Measurements from ENCODE around the gene SEC24D.
"Not testable (repeated sequence)": the region's sequence is repeated elsewhere in the genome, so short reads cannot be mapped to it uniquely, and the experiment has no call there.

Gene SEC24D

GRCh38 chr4:118810991-118811764 is 24.7 kb downstream of the SEC24D start:
- DNase-seq, result no peak

- DNase-seq, result no peak
Measured at GRCh38 chr4:118807659-118808058, 28.3 kb downstream of the SEC24D start.

GRCh38 chr4:118803253-118803652 is 32.7 kb downstream of the SEC24D start:
- no peak for DNase-seq

GRCh38 chr4:118801895-118802575 is 33.9 kb downstream of the SEC24D start:
- no peak for DNase-seq

- DNase-seq, result no peak
Measured at GRCh38 chr4:118799231-118799942, 36.5 kb downstream of the SEC24D start.

GRCh38 chr4:118798658-118799057 is 37.3 kb downstream of the SEC24D start:
- DNase-seq, result no peak

- DNase-seq, result no peak
Measured at GRCh38 chr4:118797558-118798142, 38.3 kb downstream of the SEC24D start.

- DNase-seq, result not testable (repeated sequence)
Measured at GRCh38 chr4:118791690-118792446, 44.1 kb downstream of the SEC24D start.

- no peak for DNase-seq
Measured at GRCh38 chr4:118790544-118790943, 45.4 kb downstream of the SEC24D start.

- no peak for DNase-seq
Measured at GRCh38 chr4:118788911-118789310, 47.0 kb downstream of the SEC24D start.

- DNase-seq, result no peak
Measured at GRCh38 chr4:118787844-118788380, 48.0 kb downstream of the SEC24D start.

- DNase-seq, result no peak
Measured at GRCh38 chr4:118784776-118785175, 51.1 kb downstream of the SEC24D start.

GRCh38 chr4:118783887-118784286 is 52.0 kb downstream of the SEC24D start:
- DNase-seq, result no peak

- not testable (repeated sequence) for DNase-seq
Measured at GRCh38 chr4:118782886-118783285, 53.0 kb downstream of the SEC24D start.

- not testable (repeated sequence) for DNase-seq
Measured at GRCh38 chr4:118777649-118778048, 58.3 kb downstream of the SEC24D start.

GRCh38 chr4:118776955-118777640 is 58.8 kb downstream of the SEC24D start:
- DNase-seq, result not testable (repeated sequence)

- DNase-seq, result no peak
Measured at GRCh38 chr4:118776157-118776954, 59.6 kb downstream of the SEC24D start.

- DNase-seq, result no peak
Measured at GRCh38 chr4:118775405-118775804, 60.5 kb downstream of the SEC24D start.

GRCh38 chr4:118774989-118775388 is 60.9 kb downstream of the SEC24D start:
- no peak for DNase-seq

GRCh38 chr4:118774321-118774720 is 61.6 kb downstream of the SEC24D start:
- DNase-seq, result no peak

GRCh38 chr4:118773429-118773792 is 62.5 kb downstream of the SEC24D start:
- no peak for DNase-seq

Measured in SHP77 (cell line).